Ectodermal cell (in vitro differentiated cells): ENCODE results near the gene ROR2.

Source experiments
- H3K27ac ChIP-seq: 2 replicates; pipeline ENCODE4 v1.7.0; 2013; ENCODE audit warnings: mild to moderate bottlenecking, low read depth, low read length; ENCODE audit not compliant: insufficient read depth, poor library complexity, severe bottlenecking
- H3K27me3 ChIP-seq: 2 replicates; pipeline ENCODE4 v1.7.0; 2013; ENCODE audit warnings: mild to moderate bottlenecking, low read length; ENCODE audit not compliant: insufficient read depth, control insufficient read depth, poor library complexity, severe bottlenecking
- H3K36me3 ChIP-seq: one replicate; pipeline ENCODE4 v1.7.0; 2013; ENCODE audit warnings: low read length; ENCODE audit not compliant: control insufficient read depth, insufficient read depth
- H3K4me1 ChIP-seq: one replicate; pipeline ENCODE4 v1.7.0; 2013; ENCODE audit warnings: low read length; ENCODE audit not compliant: control insufficient read depth, insufficient read depth
- H3K4me3 ChIP-seq: 2 replicates; pipeline ENCODE4 v1.7.0; 2013; ENCODE audit warnings: low read depth, low read length, control low read depth; ENCODE audit not compliant: insufficient read depth
- H3K9me3 ChIP-seq: 2 replicates; pipeline ENCODE4 v1.7.0; 2013; ENCODE audit warnings: mild to moderate bottlenecking, low read length, moderate library complexity; ENCODE audit not compliant: control insufficient read depth
- WGBS, 2 experiments: methylation state at CpG; one replicate each; pipeline ENCODE4 v1.1.7; 2013; ENCODE audit warnings: missing lambda C conversion rate in 2 of 2; 5-methylcytosine and 5-hydroxymethylcytosine counted together

Gene ROR2

DNA sequence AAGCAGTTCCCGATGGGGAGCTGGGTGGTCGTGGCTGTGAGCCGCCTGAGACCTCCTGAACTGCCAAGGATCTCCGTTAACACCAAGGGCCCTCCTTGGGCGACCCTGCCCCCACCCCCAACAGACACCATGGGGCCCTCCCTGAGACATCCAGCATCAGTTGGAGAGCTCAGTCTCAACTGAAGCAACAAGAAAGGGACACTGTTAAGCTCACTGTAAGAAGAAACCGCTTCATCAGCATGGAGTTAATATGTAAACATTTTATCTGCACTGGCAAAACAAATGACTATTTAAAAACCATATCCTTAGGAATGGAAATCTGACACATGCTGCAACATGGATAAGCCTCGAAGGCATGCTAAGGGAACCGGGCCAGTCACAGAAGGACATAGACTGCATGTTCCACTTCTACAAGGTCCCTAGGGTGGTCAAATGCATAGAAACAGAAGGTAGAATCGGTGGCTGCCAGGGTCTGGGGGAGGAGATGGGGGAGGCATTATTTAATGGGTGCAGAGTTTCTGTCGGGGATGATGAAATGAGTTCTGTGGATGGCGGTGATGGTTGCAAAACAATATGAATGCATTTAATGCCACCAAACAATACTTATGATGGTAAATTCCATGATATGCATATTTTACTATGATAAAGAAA, 47.4 kb downstream of the ROR2 start:
- no peak overlapping the region for H3K27ac ChIP-seq
- 64 to 69% methylated on average over 10 of the region's 11 CpGs for WGBS, 2 experiments
- no peak overlapping the region for H3K4me3 ChIP-seq
- H3K9me3 ChIP-seq = no peaks in the 10 kb centered on the region
- H3K4me1 ChIP-seq = peaks cover 70% of the 10 kb centered on the region
- H3K36me3 ChIP-seq = no peaks in the 10 kb centered on the region
- H3K27me3 ChIP-seq = no peaks in the 10 kb centered on the region

DNA sequence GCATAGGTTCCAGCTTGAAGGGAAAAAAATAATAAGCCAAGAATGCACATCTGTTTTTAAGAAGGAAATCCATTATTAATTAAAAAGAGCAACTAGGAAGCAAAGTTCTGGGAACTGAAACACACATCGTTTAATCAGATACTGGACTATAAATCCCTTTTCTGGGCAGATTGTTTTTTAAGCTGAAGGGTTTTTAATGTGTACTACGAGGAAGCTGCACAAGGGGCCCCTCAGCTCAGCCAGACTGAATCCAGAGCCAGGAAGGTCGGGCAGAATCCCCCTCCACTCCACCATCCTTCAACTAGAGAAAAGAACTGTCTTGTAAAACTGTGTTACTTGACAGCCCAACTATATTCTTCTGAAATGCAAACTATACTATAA, 49.2 kb downstream of the ROR2 start:
- 88 to 90% methylated on average over 3 of the region's 3 CpGs for WGBS, 2 experiments
- H3K36me3 ChIP-seq = no peaks in the 10 kb centered on the region
- H3K27me3 ChIP-seq = no peaks in the 10 kb centered on the region
- H3K9me3 ChIP-seq = no peaks in the 10 kb centered on the region
- peaks cover 72% of the 10 kb centered on the region for H3K4me1 ChIP-seq
- H3K4me3 ChIP-seq = no peak overlapping the region
- H3K27ac ChIP-seq = no peak overlapping the region

- no peak overlapping the region for H3K4me3 ChIP-seq
- H3K9me3 ChIP-seq = no peaks in the 10 kb centered on the region
- H3K27me3 ChIP-seq = no peaks in the 10 kb centered on the region
- no peaks in the 10 kb centered on the region for H3K36me3 ChIP-seq
- peaks cover 73% of the 10 kb centered on the region for H3K4me1 ChIP-seq
- H3K27ac ChIP-seq = no peak overlapping the region
- 56 to 57% methylated on average over 32 of the region's 32 CpGs for WGBS, 2 experiments
These were observed 49.8 kb downstream of the ROR2 start for GRCh38 chr9:91900055-91900796.

GRCh38 chr9:91899594-91899993, 50.4 kb downstream of the ROR2 start:
- 89 to 91% methylated on average over 8 to 9 of the region's 9 CpGs for WGBS, 2 experiments
- Histone ChIP-seq H3K4me1 (peaks cover 73% of the 10 kb centered on the region), H3K27me3 (no peaks in the 10 kb centered on the region), H3K27ac (no peak overlapping the region), H3K36me3 (no peaks in the 10 kb centered on the region), H3K9me3 (no peaks in the 10 kb centered on the region), H3K4me3 (no peak overlapping the region)

DNA sequence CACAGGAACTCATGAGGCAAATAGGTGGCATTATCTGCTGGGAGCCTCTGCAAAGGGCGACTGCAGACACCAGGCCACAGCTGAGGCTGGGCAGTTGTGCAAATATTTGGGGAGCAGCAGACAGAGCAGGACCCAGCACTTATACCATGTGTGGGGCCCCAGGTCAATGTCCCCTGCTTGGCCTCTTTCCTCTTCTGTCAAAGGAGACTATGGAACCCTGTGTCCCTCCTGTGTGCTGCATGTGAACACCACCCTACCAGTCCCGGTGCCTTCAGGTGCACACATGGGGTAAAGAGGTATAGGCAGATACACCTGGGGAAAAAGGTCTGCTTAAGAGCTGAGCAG, 50.8 kb downstream of the ROR2 start:
- Histone ChIP-seq H3K36me3 (no peaks in the 10 kb centered on the region), H3K27ac (no peak overlapping the region), H3K27me3 (no peaks in the 10 kb centered on the region), H3K9me3 (no peaks in the 10 kb centered on the region), H3K4me1 (peaks cover 73% of the 10 kb centered on the region), H3K4me3 (no peak overlapping the region)
- 83 to 92% methylated on average over 2 of the region's 2 CpGs for WGBS, 2 experiments

DNA sequence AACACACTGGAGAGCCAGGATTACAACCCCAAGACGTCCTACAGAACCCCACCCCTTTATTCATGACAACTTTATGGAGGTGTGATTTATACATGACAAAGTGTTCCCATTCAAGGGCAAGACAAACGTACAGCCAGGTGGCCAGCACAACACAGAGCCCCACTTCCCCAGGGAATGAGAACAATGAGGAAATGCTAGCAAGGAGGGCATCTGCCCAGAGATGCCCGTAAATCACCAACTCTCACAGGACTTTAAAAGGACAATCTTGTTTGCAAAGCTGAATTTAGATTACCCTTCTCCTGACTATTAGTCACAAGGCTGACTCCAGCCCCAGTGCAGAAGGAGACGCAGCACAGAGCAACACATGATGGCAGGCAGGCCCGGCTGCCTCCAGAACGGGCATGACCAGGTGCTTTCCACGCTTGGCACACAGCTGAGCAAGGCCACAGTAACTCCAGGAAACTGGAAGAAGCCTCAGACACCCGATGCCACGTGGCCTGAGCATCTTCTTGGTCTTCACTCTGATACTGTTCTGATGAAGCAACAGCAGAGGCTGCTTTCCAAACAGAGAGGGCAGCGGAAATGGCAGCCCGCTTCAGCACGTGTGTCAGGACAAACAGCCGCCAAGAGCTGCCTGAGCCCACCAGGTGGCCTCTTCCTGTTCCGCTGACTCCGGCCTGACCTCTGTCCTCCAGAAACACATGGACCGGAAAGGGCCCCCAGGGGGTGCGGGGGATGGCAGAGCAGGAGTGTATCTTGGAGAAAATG, 51.4 kb downstream of the ROR2 start:
- H3K36me3 ChIP-seq = no peaks in the 10 kb centered on the region

GRCh38 chr9:91897201-91897600, 52.8 kb downstream of the ROR2 start:
- Histone ChIP-seq H3K4me1 (peaks cover 53% of the 10 kb centered on the region), H3K27ac (no peak overlapping the region), H3K9me3 (no peaks in the 10 kb centered on the region), H3K4me3 (no peak overlapping the region), H3K36me3 (no peaks in the 10 kb centered on the region), H3K27me3 (no peaks in the 10 kb centered on the region)
- WGBS, 2 experiments = 86 to 100% methylated on average over 1 of the region's 1 CpG

More for the DNA sequence above, 51.4 kb downstream of the ROR2 start:
- Histone ChIP-seq H3K4me1 (peaks cover 67% of the 10 kb centered on the region), H3K27ac (no peak overlapping the region), H3K27me3 (no peaks in the 10 kb centered on the region), H3K4me3 (no peak overlapping the region), H3K9me3 (no peaks in the 10 kb centered on the region)
- WGBS, 2 experiments = 68 to 74% methylated on average over 17 of the region's 17 CpGs

DNA sequence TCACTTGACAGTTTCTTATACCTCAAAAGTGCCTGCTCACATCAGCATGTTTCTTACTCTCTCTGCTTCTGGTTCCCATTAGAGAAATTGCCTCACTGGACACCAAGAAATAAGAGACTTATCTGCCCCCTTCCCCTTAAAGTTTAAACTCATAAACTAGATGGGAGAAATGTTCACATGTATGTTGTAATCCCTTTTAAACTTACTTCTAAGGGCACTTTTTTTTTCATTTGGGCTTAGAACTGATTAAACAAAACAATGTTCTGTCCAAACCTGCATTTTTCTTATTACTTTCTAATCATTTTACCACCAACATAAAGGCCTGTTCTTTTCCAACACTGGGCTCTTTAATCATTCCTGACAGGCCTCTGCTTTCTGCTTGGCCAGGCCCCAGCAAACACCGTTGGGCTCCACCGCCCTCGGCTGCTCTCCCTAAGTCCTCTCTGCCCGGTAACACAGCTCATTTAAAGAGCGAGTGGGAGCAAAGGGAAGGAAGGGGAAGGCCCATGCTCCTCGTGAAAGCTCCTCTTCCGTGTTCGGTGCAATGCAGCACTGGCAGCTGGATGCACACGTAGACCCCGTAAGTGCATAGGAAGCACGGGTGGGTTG, 53.4 kb downstream of the ROR2 start:
- WGBS, 2 experiments = 59 to 61% methylated on average over 11 of the region's 11 CpGs
- H3K4me3 ChIP-seq = no peak overlapping the region

GRCh38 chr9:91896097-91896496, 53.9 kb downstream of the ROR2 start:
- H3K4me3 ChIP-seq = no peak overlapping the region
- no peak overlapping the region for H3K27ac ChIP-seq
- no peaks in the 10 kb centered on the region for H3K9me3 ChIP-seq
- 95% methylated on average over 7 of the region's 7 CpGs for WGBS, 2 experiments
- no peaks in the 10 kb centered on the region for H3K27me3 ChIP-seq
- no peaks in the 10 kb centered on the region for H3K36me3 ChIP-seq
- H3K4me1 ChIP-seq = peaks cover 50% of the 10 kb centered on the region

More for the DNA sequence above, 53.4 kb downstream of the ROR2 start:
- H3K4me1 ChIP-seq = peaks cover 47% of the 10 kb centered on the region
- no peaks in the 10 kb centered on the region for H3K36me3 ChIP-seq
- H3K27me3 ChIP-seq = no peaks in the 10 kb centered on the region
- no peaks in the 10 kb centered on the region for H3K9me3 ChIP-seq
- peak overlapping the region; percentile 27 for H3K27ac ChIP-seq

DNA sequence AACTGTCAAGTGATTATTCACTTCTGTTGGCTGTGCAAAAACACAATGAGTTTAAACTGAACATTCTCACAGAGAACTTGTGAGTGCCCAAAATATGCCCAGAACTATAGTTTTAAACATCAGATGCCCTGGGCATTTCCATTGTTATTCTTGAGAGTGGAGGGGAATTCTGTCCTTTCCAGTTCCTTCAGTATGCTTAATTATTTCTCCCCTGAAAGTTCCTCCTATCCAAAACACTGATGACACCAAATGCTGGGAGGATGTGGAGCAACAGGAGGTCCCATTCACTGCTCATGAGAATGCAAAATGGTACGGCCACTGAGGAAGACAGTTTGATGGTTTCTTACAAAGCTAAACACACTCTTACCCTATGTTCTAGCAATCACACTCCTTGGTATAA, 55.5 kb downstream of the ROR2 start:
- Histone ChIP-seq H3K9me3 (no peaks in the 10 kb centered on the region), H3K36me3 (no peaks in the 10 kb centered on the region), H3K4me3 (no peak overlapping the region), H3K4me1 (peaks cover 44% of the 10 kb centered on the region), H3K27me3 (no peaks in the 10 kb centered on the region), H3K27ac (no peak overlapping the region)
- 50 to 71% methylated on average over 1 of the region's 1 CpG for WGBS, 2 experiments
